Measurements from ENCODE around the gene CFAP45. TPM values are rescaled to one million over a fixed set of nuclear protein-coding genes. Genes with fewer than 3 reads are reported as not detected.

CFAP45 gene
- total RNA-seq, 1 experiment from 2014 or later = 3.6 TPM

DNA sequence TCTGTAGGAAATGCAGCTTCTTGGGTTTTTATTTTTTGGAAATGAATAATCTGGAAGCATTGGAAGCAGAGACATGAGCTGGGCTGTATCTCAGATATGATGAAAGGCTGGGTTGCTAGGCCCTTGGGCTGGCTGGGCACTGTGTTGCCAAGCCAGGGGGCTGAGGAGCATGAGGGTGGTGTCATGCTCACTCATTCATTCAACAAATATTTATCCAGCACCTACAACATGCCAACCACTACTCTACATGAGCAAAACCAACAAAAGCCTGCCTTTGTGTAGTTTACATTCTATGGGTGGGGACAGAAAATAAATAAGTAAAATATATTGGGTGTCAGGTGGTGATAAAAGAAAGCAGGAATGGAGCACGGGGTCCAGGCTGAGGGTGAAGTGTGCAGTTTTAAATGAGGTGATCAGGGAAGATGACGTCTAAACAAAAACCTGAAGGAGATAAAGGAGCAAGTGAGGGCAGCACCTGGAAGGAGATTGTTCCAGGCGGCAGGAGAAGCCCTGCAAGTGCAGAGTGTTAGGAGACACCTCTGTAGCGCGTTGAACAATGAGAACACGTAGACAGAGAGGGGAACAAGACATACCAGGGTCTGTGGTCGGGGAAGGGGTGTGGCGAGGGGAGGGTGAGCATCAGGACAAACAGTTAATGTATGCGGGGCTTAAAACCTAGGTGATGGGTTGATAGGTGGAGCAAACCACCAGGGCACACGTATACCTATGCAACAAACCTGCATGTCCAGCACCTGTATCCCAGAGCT lies 14.5 kb upstream of the CFAP45 start:
- Histone ChIP-seq H3K27ac (ENCODE audit: low read depth, low read length, poor library complexity, severe bottlenecking) (no peak overlapping the region), H3K9me3 (ENCODE audit: low read depth, low read length, poor library complexity, severe bottlenecking) (no peaks in the 10 kb centered on the region)

GRCh38 chr1:159913451-159914192 lies 13.7 kb upstream of the CFAP45 start:
- no TSS peak for BruUV-seq (replicated peaks)
- POLR2A ChIA-PET (ENCODE audit: low non-redundant PET) = no interaction called here

More for the DNA sequence above, 14.5 kb upstream of the CFAP45 start:
- TF ChIP-seq, protein P1, sequence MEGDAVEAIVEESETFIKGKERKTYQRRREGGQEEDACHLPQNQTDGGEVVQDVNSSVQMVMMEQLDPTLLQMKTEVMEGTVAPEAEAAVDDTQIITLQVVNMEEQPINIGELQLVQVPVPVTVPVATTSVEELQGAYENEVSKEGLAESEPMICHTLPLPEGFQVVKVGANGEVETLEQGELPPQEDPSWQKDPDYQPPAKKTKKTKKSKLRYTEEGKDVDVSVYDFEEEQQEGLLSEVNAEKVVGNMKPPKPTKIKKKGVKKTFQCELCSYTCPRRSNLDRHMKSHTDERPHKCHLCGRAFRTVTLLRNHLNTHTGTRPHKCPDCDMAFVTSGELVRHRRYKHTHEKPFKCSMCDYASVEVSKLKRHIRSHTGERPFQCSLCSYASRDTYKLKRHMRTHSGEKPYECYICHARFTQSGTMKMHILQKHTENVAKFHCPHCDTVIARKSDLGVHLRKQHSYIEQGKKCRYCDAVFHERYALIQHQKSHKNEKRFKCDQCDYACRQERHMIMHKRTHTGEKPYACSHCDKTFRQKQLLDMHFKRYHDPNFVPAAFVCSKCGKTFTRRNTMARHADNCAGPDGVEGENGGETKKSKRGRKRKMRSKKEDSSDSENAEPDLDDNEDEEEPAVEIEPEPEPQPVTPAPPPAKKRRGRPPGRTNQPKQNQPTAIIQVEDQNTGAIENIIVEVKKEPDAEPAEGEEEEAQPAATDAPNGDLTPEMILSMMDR (conservative IDR thresholded peaks at IDR 0.05; ENCODE audit: low read depth, low read length) = no peak
- no peak for TF ChIP-seq EZH2 (IDR thresholded peaks at IDR 0.05; ENCODE audit: borderline replicate concordance, low read depth, low read length, poor library complexity, severe bottlenecking)
- Histone ChIP-seq H3K36me3 (ENCODE audit: insufficient read depth, low read length, poor library complexity, severe bottlenecking) (peaks cover 13% of the 10 kb centered on the region), H3K27me3 (replicated peaks; ENCODE audit: insufficient read depth, low read depth, low read length, poor library complexity) (no peaks in the 10 kb centered on the region), H3K4me1 (ENCODE audit: insufficient read depth, low read length, poor library complexity, severe bottlenecking) (peaks cover 15% of the 10 kb centered on the region), H3K4me3 (ENCODE audit: low read depth, low read length, poor library complexity, severe bottlenecking) (no peak overlapping the region)
- intact Hi-C loops (cut with micrococcal nuclease; ENCODE audit: unreplicated experiment) = no loop called here
- DNase-seq (ENCODE audit: low spot score) = no peak
- ChIA-PET POLR2A (ENCODE audit: low non-redundant PET) (no interaction called here), CTCF (interaction anchor here (0.7 kb wide), 1 partner anchor 15 kb away, joined by 5 read pairs; the partner anchor contains the start of gene CFAP45)
- no TSS peak for BruUV-seq (replicated peaks)

DNA sequence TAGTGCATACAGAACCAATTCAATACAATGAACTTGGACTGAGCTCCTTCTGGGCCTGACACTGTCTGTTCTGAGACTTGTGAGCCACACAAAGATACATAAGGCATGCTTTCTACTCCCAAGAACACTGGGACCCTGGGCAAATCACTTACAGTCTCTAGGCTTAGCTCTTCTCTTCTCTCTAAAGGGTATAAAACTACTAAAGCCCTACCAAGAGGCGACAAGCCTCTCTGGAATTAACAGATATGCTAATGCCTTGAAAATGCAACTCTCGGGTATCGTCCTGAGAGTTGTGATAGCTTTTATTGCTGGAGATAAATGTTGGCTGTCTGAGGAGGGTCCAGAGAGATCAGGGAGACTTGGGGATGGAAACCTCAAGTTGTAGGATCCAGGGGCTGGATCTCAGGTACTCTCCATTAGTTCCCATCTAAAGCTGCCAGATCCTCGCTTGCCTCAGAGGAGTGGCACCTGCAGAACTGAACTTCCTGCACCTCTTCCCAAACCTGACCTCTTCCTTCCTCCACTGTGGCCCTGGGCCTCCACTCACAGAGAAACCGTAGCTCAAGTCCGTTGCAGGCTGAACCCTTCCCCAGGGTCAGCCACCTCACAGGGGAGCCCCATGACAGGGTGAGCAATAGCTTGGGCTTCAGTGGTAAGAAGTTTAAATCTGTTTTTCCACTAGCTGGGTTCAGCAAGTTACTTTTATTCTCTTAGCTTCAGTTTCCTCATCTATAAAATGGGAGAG lies 11.5 kb upstream of the CFAP45 start:
- TF ChIP-seq, protein P1 (conservative IDR thresholded peaks at IDR 0.05; ENCODE audit: low read depth, low read length) = no peak
- TF ChIP-seq EZH2 (IDR thresholded peaks at IDR 0.05; ENCODE audit: borderline replicate concordance, low read depth, low read length, poor library complexity, severe bottlenecking) = no peak
- H3K27ac ChIP-seq (ENCODE audit: low read depth, low read length, poor library complexity, severe bottlenecking) = no peak overlapping the region
- no peak overlapping the region for H3K4me3 ChIP-seq (ENCODE audit: low read depth, low read length, poor library complexity, severe bottlenecking)
- no TSS peak for BruUV-seq (replicated peaks)
- intact Hi-C loops (cut with micrococcal nuclease; ENCODE audit: unreplicated experiment) = no loop called here
- POLR2A ChIA-PET (ENCODE audit: low non-redundant PET) = no interaction called here
- no peak for DNase-seq (ENCODE audit: low spot score)
- peaks cover 11% of the 10 kb centered on the region for H3K4me1 ChIP-seq (ENCODE audit: insufficient read depth, low read length, poor library complexity, severe bottlenecking)
- H3K36me3 ChIP-seq (ENCODE audit: insufficient read depth, low read length, poor library complexity, severe bottlenecking) = no peaks in the 10 kb centered on the region
- no peaks in the 10 kb centered on the region for H3K27me3 ChIP-seq (replicated peaks; ENCODE audit: insufficient read depth, low read depth, low read length, poor library complexity)
- CTCF ChIA-PET = no interaction called here
- H3K9me3 ChIP-seq (ENCODE audit: low read depth, low read length, poor library complexity, severe bottlenecking) = no peaks in the 10 kb centered on the region

More at GRCh38 chr1:159913451-159914192, 13.7 kb upstream of the CFAP45 start:
- H3K27ac ChIP-seq (ENCODE audit: low read depth, low read length, poor library complexity, severe bottlenecking) = no peak overlapping the region
- H3K4me1 ChIP-seq (ENCODE audit: insufficient read depth, low read length, poor library complexity, severe bottlenecking) = peaks cover 15% of the 10 kb centered on the region
- H3K36me3 ChIP-seq (ENCODE audit: insufficient read depth, low read length, poor library complexity, severe bottlenecking) = peaks cover 5% of the 10 kb centered on the region
- CTCF ChIA-PET = no interaction called here
- peak; percentile 38 for DNase-seq (ENCODE audit: low spot score)
- H3K9me3 ChIP-seq (ENCODE audit: low read depth, low read length, poor library complexity, severe bottlenecking) = no peaks in the 10 kb centered on the region
- H3K27me3 ChIP-seq (replicated peaks; ENCODE audit: insufficient read depth, low read depth, low read length, poor library complexity) = no peaks in the 10 kb centered on the region
- intact Hi-C loops (cut with micrococcal nuclease; ENCODE audit: unreplicated experiment) = no loop called here
- TF ChIP-seq, protein P1 (conservative IDR thresholded peaks at IDR 0.05; ENCODE audit: low read depth, low read length) = no peak
- no peak for TF ChIP-seq EZH2 (IDR thresholded peaks at IDR 0.05; ENCODE audit: borderline replicate concordance, low read depth, low read length, poor library complexity, severe bottlenecking)
- no peak overlapping the region for H3K4me3 ChIP-seq (ENCODE audit: low read depth, low read length, poor library complexity, severe bottlenecking)
